ENCODE results near the gene TLR10. TPM values are rescaled to one million over a fixed set of nuclear protein-coding genes. Genes with fewer than 3 reads are reported as not detected.

The TLR10 gene
- total RNA-seq, 1 donor from 2014 or later = not detected

- H3K4me3 ChIP-seq = no peak overlapping the region
- intact Hi-C loops (cut with micrococcal nuclease) = no loop called here
- no peak overlapping the region for H3K27ac ChIP-seq (replicated peaks)
- no peaks in the 10 kb centered on the region for H3K36me3 ChIP-seq
- no peak for TF ChIP-seq CTCF (IDR thresholded peaks at IDR 0.05; ENCODE audit: borderline replicate concordance)
- DNase-seq = no peak
- H3K4me1 ChIP-seq = no peaks in the 10 kb centered on the region
- no peaks in the 10 kb centered on the region for H3K9me3 ChIP-seq (replicated peaks)
- no peaks in the 10 kb centered on the region for H3K27me3 ChIP-seq (ENCODE audit: low read depth)
These were observed 3.2 kb upstream of the TLR10 start for GRCh38 chr4:38785901-38786402.

GRCh38 chr4:38785041-38785790 is 2.4 kb upstream of the TLR10 start:
- no peaks in the 10 kb centered on the region for H3K36me3 ChIP-seq
- DNase-seq = no peak
- no peaks in the 10 kb centered on the region for H3K9me3 ChIP-seq (replicated peaks)
- no peaks in the 10 kb centered on the region for H3K27me3 ChIP-seq (ENCODE audit: low read depth)
- H3K4me1 ChIP-seq = no peaks in the 10 kb centered on the region
- intact Hi-C loops (cut with micrococcal nuclease) = no loop called here
- TF ChIP-seq CTCF (IDR thresholded peaks at IDR 0.05; ENCODE audit: borderline replicate concordance) = no peak
- H3K4me3 ChIP-seq = no peak overlapping the region
- no peak overlapping the region for H3K27ac ChIP-seq (replicated peaks)

GRCh38 chr4:38784141-38784540 is 1.4 kb upstream of the TLR10 start:
- Histone ChIP-seq H3K9me3 (replicated peaks) (no peaks in the 10 kb centered on the region), H3K36me3 (no peaks in the 10 kb centered on the region), H3K4me3 (no peak overlapping the region), H3K27me3 (ENCODE audit: low read depth) (no peaks in the 10 kb centered on the region), H3K27ac (replicated peaks) (no peak overlapping the region), H3K4me1 (no peaks in the 10 kb centered on the region)
- no peak for TF ChIP-seq CTCF (IDR thresholded peaks at IDR 0.05; ENCODE audit: borderline replicate concordance)
- intact Hi-C loops (cut with micrococcal nuclease) = no loop called here
- no peak for DNase-seq

- Histone ChIP-seq H3K4me3 (no peak overlapping the region), H3K27ac (replicated peaks) (no peak overlapping the region), H3K36me3 (no peaks in the 10 kb centered on the region), H3K9me3 (replicated peaks) (no peaks in the 10 kb centered on the region), H3K4me1 (no peaks in the 10 kb centered on the region), H3K27me3 (ENCODE audit: low read depth) (no peaks in the 10 kb centered on the region)
- no peak for TF ChIP-seq CTCF (IDR thresholded peaks at IDR 0.05; ENCODE audit: borderline replicate concordance)
- intact Hi-C loops (cut with micrococcal nuclease) = no loop called here
- DNase-seq = no peak
These were observed 295 bp upstream of the TLR10 start for GRCh38 chr4:38783109-38783460.

- no peaks in the 10 kb centered on the region for H3K36me3 ChIP-seq
- intact Hi-C loops (cut with micrococcal nuclease) = no loop called here
These were observed 932 bp downstream of the TLR10 start for GRCh38 chr4:38781854-38782261.

More at GRCh38 chr4:38781854-38782261, 932 bp downstream of the TLR10 start:
- Histone ChIP-seq H3K27ac (replicated peaks) (no peak overlapping the region), H3K27me3 (ENCODE audit: low read depth) (no peaks in the 10 kb centered on the region), H3K4me1 (no peaks in the 10 kb centered on the region), H3K4me3 (no peak overlapping the region), H3K9me3 (replicated peaks) (peaks cover 2% of the 10 kb centered on the region)
- no peak for DNase-seq
- no peak for TF ChIP-seq CTCF (IDR thresholded peaks at IDR 0.05; ENCODE audit: borderline replicate concordance)
